Kidney glomerular epithelial cell (primary cell): ENCODE results near the gene RPS29.

Source experiments
- DNase-seq: peaks from one replicate; lab custom pipeline; 2025; lab: John Stamatoyannopoulos, UW

Gene RPS29

GRCh38 chr14:49550286-49551184 is 35.6 kb downstream of the RPS29 start:
- DNase-seq, result peak; percentile 48

DNA sequence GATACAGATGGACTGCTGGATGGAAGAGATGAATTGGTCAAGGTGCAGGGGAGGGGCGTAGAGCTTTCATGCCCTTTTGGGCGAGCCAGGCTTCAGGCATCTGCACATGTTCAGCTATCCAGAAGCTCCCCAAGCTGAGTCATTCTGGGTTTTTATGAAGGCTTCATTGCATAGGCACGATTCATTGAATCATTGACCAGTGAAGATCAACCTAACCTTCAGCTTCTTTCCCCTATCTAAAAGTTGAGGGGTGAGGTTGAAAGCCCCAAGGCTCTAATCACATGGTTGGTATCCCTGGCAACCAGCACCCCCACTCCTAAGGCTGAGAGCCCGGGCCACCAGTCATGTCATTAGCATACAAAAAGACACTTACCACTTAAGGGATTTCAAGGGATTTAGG is 36.3 kb downstream of the RPS29 start:
- peak; percentile 55 for DNase-seq

- DNase-seq, result no peak
Measured at GRCh38 chr14:49549446-49549845, 36.7 kb downstream of the RPS29 start.

GRCh38 chr14:49546766-49547165 is 39.4 kb downstream of the RPS29 start:
- DNase-seq, result no peak

GRCh38 chr14:49545716-49546115 is 40.5 kb downstream of the RPS29 start:
- no peak for DNase-seq

- no peak for DNase-seq
Measured at GRCh38 chr14:49545071-49545470, 41.1 kb downstream of the RPS29 start.

DNA sequence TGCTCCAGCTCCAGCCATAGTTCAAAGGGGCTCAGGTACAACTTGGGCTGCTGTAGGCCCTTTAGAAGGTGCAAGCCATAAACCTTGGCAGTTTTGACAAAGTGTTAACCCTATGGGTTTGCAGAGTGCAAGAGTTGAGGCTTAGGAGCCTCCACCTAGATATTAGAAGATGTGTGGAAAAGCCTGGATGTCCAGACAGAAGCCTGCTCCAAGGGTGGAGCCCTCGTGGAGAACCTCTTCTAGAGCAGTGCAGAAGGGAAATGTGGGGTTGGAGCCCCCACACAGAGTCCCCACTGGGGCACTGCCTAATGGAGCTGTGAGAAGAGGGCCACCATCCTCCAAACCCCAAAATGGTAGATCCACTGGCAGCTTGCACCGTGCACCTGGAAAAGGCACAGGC is 45.1 kb downstream of the RPS29 start:
- no peak for DNase-seq

DNA sequence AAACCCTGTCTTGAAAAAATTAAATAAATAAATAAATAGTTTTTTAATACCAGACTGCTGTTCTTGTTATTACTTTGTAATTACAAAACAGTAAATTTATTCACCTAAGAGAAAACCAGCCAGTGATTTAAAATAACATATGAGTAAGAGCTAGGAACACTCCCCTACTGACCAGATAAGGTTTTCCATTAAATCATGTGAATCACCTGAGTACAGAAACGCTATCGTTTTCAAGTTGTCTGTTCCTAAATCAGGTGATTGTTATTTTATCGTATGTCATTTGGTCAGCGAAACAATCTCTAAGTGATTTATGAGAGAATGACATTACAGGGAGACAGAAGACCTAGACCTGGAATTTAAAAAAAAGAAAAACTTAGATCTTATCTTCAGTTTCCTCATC is 47.3 kb downstream of the RPS29 start:
- DNase-seq, result peak; percentile 32
